LNCaP clone FGC (cell line): ENCODE results near the gene USP43.
"Not testable (repeated sequence)": the region's sequence is repeated elsewhere in the genome, so short reads cannot be mapped to it uniquely, and the experiment has no call there.

Experiments used
- DNase-seq: peaks from one replicate; pipeline ENCODE4 v3.0.0-alpha.2; 2011; ENCODE audit warnings: low read depth
- H3K4me3 ChIP-seq: 2 replicates; pipeline ENCODE4 v1.5.1; 2011; ENCODE audit warnings: mild to moderate bottlenecking, low read depth, low read length, control low read depth
- CTCF ChIP-seq: IDR thresholded peaks from 2 replicates; pipeline ENCODE4 v1.5.1; 2012; ENCODE audit warnings: mild to moderate bottlenecking; ENCODE audit not compliant: control insufficient read depth, insufficient read depth; ENCODE audit errors: extremely low read depth

USP43 gene

DNA sequence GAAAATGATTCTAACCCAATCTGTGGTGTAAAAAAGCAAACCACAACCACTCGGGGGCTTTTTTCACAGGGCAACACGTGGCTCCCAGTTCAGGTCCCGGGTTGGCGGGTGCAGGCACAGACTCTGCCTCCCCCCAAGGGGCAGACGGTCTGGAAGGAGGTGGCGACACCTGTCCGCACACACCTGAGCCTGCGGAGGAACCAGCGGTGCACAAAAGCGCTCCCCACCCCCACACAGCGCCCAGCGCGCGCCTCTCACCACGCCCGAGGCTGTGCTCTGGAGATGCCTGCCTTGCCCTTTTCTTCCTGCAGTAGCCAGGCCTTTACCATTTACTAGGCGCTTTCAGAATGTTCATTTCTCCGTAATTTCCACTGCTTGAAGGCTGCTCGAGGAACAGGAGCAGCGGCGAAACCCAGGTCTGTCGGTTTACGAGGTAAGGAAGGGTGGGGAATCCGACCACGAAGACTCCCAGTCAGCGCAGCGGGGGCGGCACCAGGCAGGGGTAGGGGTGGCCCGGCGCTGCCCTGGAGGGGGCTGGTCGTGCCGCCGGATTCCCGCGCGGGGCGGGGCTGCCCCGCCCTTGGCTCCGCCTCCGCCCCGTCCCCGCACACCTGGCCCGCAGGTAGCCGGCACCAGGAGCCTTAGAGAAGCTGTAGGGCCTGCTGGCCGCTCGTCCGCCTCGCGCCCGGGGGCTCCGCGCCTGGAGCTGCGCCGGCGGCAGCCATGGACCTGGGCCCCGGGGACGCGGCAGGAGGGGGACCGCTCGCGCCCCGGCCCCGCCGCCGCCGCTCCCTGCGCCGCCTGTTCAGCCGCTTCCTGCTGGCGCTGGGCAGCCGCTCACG lies at the start of gene USP43:
Gene USP43 (plus strand): TSS at position 608 of the 842 bp plus-strand sequence. CDS start 116 bp downstream, at position 724.
- DNase-seq = no peak
- H3K4me3 ChIP-seq = peak within 1 kb of the TSS; percentile 75
- peak; percentile 19; the same call in 1 of the 2 replicates for TF ChIP-seq CTCF

DNA sequence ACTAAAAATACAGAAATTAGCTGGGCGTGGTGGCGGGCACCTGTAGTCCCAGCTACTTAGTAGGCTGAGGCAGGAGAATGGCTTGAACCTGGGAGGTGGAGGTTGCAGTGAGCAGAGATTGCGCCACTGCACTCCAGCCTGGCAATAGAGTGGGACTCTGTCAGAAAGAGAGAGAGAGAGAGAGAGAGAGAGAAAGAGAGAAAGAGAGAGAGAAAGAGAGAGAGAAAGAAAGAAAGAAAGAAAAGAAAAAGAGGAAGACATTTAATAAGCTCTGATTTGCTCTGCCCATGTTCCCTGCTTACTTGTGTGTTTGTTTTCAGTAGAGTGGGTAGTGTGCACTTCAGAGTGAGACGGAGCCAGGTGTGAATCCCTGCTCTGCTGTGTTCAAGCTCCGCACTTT lies 47.7 kb upstream of the USP43 start:
- DNase-seq, H3K4me3 ChIP-seq: not testable (repeated sequence)

DNA sequence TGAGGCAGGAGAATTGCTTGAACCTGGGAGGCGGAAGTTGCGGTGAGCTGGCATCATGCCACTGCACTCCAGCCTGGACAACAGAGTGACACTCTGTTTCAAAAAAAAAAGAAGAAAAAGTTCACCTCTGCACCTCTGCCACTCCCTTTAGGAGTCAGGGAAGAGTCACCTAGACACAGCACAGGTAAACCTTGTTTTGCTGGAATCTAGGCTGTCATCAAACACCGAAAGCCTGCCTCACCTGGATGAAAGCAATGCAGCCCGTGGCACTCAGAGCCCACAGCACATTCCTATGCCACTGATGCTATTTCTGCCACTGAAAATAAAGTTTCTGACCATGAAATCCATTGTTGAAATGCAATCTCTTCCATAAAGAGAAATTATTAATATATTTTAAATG lies 46.7 kb upstream of the USP43 start:
- no peak for TF ChIP-seq CTCF
- DNase-seq = no peak
- H3K4me3 ChIP-seq = no peak overlapping the region

GRCh38 chr17:9604583-9604982 lies 40.7 kb upstream of the USP43 start:
- not testable (repeated sequence) for DNase-seq, H3K4me3 ChIP-seq

GRCh38 chr17:9606453-9606852 lies 38.9 kb upstream of the USP43 start:
- no peak for DNase-seq
- H3K4me3 ChIP-seq = no peak overlapping the region
- no peak for TF ChIP-seq CTCF

DNA sequence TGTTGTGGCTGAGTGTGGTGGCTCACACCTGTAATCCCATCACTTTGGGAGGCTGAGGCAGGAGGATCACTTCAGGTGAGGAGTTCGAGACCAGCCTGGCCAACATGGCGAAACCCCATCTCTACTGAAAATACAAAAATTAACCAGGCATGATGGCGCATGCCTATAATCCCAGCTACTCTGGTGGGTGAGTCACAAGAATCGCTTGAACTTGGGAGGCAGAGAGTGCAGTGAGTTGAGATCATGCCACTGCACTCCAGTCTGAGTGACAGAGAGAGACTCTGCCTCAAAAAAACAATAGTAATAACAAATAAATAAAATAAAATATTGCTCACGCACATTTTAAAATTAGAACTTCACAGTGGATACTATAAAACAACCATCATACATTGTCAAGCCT lies 38.3 kb upstream of the USP43 start:
- not testable (repeated sequence) for DNase-seq, H3K4me3 ChIP-seq

DNA sequence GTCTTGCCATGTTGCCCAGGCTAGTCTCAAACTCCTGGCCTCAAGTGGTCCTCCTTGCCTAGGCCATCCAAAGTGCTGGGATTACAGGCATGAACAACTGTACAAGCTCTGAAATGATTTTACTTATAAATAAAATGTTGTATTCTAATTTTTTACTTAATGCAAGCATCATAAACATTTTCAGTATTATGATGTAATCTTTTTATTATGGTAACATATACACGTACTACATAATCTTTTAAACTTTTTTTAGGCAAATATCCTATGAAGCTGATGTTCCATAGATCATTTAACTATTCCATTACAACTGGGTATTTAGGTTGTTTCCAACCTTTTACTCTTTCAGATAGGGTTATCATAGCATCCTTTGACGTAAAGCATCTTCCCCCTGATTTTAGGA lies 33.8 kb upstream of the USP43 start:
- H3K4me3 ChIP-seq = no peak overlapping the region
- no peak for TF ChIP-seq CTCF
- no peak for DNase-seq

DNA sequence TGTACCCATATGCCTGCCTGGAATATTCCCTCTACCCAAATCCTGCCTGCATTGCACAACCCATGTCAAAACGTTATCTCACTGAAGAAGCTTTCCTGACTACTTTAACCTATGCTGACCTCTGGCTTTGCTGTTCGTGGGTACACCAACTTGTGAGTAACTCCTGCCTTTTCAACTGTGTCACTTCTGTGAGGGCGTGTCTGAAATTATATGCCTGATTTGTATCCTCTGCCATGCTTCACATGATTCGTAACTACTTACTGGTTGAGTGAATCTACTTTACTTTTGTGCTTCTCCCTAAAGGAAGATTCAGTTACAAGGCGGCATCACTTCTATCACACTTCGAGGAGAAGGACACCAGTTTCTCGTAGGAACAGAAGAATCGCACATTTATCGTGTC lies 33.3 kb upstream of the USP43 start:
- TF ChIP-seq CTCF = no peak
- no peak overlapping the region for H3K4me3 ChIP-seq
- DNase-seq = no peak
